ENCODE measurements around the gene TGIF1.

TGIF1 gene

GRCh38 chr18:3508576-3509549 lies 58.9 kb downstream of the TGIF1 start:
- CTCF ChIA-PET = interaction anchor here (1.3 to 1.4 kb wide), 2 partner anchors 8 to 77 kb away, joined by 4 read pairs; no protein-coding TSS in a partner anchor
- POLR2A ChIA-PET = no interaction called here
- no peak overlapping the region for H3K4me3 ChIP-seq (ENCODE audit: low read depth, low read length)
- no peak for TF ChIP-seq CTCF (IDR thresholded peaks at IDR 0.05; ENCODE audit: insufficient read depth, low read length, missing control alignments)
- no peak for DNase-seq (ENCODE audit: low read depth, low spot score)

All from AG04449 (cell line).